Mucosa of rectum (tissue), 2 donors: ENCODE results near the gene PLCZ1.

Experiments
- H3K27ac ChIP-seq, 2 donors: one replicate each; pipeline ENCODE4 v1.7.0; 2013; ENCODE audit warnings: inconsistent platforms in 2 of 2, low read depth in 2 of 2, low read length in 2 of 2
- H3K27me3 ChIP-seq, 2 donors: one replicate each; pipeline ENCODE4 v1.7.0; 2013; ENCODE audit warnings: low read length in 2 of 2; ENCODE audit not compliant: control insufficient read depth in 2 of 2, insufficient read depth in 2 of 2
- H3K36me3 ChIP-seq, 2 donors: one replicate each; pipeline ENCODE4 v1.7.0; 2013; ENCODE audit warnings: low read length in 2 of 2; ENCODE audit not compliant: control insufficient read depth in 2 of 2, insufficient read depth in 2 of 2
- H3K4me1 ChIP-seq, 2 donors: one replicate each; pipeline ENCODE4 v1.7.0; 2013; ENCODE audit warnings: low read length in 2 of 2, mild to moderate bottlenecking in 1 of 2; ENCODE audit not compliant: control insufficient read depth in 2 of 2, insufficient read depth in 2 of 2
- H3K4me3 ChIP-seq, 2 donors: one replicate each; pipeline ENCODE4 v1.7.0; 2013; ENCODE audit warnings: low read length in 2 of 2
- H3K9ac ChIP-seq, 2 donors: one replicate each; pipeline ENCODE4 v1.7.0; 2013; ENCODE audit warnings: low read length in 2 of 2, low read depth in 1 of 2, mild to moderate bottlenecking in 1 of 2
- H3K9me3 ChIP-seq, 2 donors: one replicate each; pipeline ENCODE4 v1.7.0; 2013; ENCODE audit warnings: low read length in 2 of 2; ENCODE audit not compliant: control insufficient read depth in 2 of 2
- donor health status: healthy.
- donor health status: Normal muscosa, but diverticular disease.

The PLCZ1 gene

DNA sequence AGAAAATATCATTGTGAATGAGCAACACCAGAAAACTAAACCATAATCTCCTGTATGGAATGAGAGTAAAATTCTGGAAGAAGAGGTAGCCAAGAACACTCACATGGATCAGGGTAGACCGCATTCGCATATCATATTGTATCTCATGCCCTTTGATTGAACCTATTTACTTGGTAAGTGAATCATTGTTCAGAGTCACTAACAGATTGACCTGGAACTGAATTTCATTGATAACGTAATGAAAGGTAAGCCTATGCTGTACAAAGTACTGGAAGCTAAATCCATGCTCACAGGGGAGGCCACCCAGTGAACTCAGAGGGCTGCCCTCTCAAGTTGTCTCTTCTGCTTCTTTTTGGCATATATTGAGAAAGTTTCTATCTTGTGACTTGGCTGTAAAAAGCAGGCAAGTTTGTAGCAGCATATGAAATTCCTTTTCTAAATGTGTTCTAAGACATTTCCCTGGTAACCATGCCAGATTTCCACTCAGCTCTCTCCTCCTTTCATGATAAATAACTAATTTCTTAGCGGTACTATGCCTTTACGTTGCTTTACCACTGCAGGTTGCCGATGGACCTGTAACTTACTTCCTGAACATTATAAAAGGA, 91.4 kb downstream of the PLCZ1 start:
- Histone ChIP-seq H3K9ac (no peak overlapping the region), H3K4me1 (peaks cover 0 to 3% of the 10 kb centered on the region in 2 donors), H3K27ac (no peak overlapping the region)

GRCh38 chr12:18644564-18644963, 93.2 kb downstream of the PLCZ1 start:
- peaks cover 0 to 3% of the 10 kb centered on the region in 2 donors for H3K4me1 ChIP-seq
- H3K36me3 ChIP-seq, result no peaks in the 10 kb centered on the region
- no peak overlapping the region for H3K27ac ChIP-seq
- no peak overlapping the region for H3K9ac ChIP-seq
- H3K9me3 ChIP-seq, result no peaks in the 10 kb centered on the region
- H3K27me3 ChIP-seq, result no peaks in the 10 kb centered on the region
- no peak overlapping the region for H3K4me3 ChIP-seq

More for the DNA sequence above, 91.4 kb downstream of the PLCZ1 start:
- Histone ChIP-seq H3K9me3 (no peaks in the 10 kb centered on the region), H3K36me3 (no peaks in the 10 kb centered on the region), H3K27me3 (no peaks in the 10 kb centered on the region), H3K4me3 (no peak overlapping the region)

- Histone ChIP-seq H3K4me3 (no peak overlapping the region), H3K36me3 (no peaks in the 10 kb centered on the region), H3K27ac (no peak overlapping the region), H3K27me3 (no peaks in the 10 kb centered on the region), H3K9ac (no peak overlapping the region), H3K9me3 (no peaks in the 10 kb centered on the region), H3K4me1 (peaks cover 0 to 3% of the 10 kb centered on the region in 2 donors)
Observed at GRCh38 chr12:18643681-18644080, 94.1 kb downstream of the PLCZ1 start.

GRCh38 chr12:18640321-18640955, 97.4 kb downstream of the PLCZ1 start:
- Histone ChIP-seq H3K36me3 (no peaks in the 10 kb centered on the region), H3K9ac (no peak overlapping the region), H3K9me3 (no peaks in the 10 kb centered on the region), H3K4me3 (no peak overlapping the region), H3K4me1 (peaks cover 0 to 3% of the 10 kb centered on the region in 2 donors), H3K27me3 (no peaks in the 10 kb centered on the region), H3K27ac (no peak overlapping the region)

DNA sequence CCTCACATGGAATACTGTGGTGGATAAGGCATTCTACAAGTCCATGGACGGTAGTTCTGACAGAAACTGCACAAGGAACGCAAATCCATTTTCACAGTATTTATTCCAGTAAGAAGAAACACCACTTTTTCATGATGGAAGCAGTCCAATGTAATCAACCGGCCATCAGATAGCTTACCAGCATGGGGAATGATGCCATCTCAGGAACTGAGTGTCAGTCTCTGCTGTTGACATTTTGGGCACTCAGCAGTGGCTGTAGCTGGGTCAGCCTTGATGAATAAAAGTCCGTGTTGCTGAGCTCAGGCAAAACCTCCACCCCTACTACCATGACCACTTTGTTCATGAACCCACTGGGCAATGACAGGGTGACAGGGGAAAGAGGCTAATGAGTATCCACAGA, 103.4 kb downstream of the PLCZ1 start:
- H3K27me3 ChIP-seq, result no peaks in the 10 kb centered on the region
- no peak overlapping the region for H3K27ac ChIP-seq
- H3K4me1 ChIP-seq, result no peaks in the 10 kb centered on the region
- no peak overlapping the region for H3K9ac ChIP-seq
- no peak overlapping the region for H3K4me3 ChIP-seq
- no peaks in the 10 kb centered on the region for H3K36me3 ChIP-seq
- no peaks in the 10 kb centered on the region for H3K9me3 ChIP-seq
